GM18511 (cell line): ENCODE measurements around the gene STXBP5.
A peak's percentile ranks its signal among the peaks of the same experiment; 100 is the strongest.
"Not testable (repeated sequence)": the region's sequence is repeated elsewhere in the genome, so short reads cannot be mapped to it uniquely, and the experiment has no call there.

Experiments
- ATAC-seq: cut with Tn5 transposase; IDR thresholded peaks from one replicate; pipeline ENCODE4 v1.9.1; 2021; ENCODE audit warnings: mild to moderate bottlenecking, moderate library complexity; ENCODE audit not compliant: unreplicated experiment

Gene STXBP5

DNA sequence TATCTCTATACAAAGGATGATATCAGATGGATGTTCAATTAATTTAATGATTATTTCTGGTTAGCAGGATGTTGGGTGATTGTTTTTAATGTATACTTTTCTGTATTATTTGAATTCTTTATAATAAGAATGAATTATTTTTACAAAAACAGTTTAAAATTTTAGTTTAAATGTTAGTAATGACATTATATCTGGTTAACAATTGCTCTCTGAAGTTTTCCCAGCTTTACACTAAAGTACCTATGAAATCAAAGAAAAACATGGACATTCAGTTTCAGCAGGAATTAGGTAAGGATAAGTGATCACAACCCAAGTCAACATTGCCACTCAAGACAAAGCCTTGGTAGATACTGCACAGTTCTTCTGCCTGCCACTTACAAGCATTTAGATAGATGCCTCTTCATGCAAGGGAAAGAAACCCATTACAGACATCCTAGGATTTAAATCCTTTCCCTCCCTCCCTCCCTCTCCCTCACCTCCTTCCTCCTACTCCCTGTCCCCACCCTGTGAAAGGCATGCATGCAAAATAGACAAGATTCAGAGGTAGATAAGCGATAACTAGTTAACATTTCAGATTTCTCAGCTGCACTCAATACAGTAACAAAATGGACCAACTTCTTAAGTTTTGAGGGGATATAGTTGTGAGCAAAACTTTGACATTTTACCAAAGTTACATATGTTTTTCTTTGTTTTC lies 143.8 kb downstream of the STXBP5 start:
- ATAC-seq = no peak

DNA sequence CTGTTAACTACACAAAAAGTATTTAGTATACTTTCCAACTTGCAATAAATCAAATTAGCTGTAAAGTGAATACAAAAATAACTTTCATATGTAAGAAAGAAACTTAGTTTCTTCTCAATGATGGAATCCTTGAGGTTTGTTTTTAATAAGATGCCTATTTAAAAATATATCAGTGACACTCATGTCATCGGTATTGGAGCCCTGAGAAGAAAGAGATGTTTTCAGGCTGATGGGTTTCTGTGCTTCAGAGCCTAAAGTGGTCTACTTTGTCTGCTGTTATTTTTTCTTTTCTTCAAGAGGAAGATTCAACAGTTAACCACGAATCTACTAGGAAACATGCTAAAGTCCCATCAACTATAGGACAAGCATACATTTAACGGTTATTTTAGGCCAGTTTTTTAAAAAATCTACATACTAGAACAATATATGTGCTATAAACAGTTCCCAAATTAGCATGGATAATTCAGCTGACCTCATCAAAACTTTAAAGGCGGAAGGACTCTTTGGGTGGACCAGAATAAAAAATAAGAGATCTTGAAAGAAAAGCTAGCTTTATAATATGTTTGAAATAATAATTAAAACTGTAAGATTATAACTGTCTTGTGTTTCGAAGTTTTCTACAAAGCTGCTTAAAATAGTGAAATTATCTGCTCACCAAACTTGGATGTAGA lies 157.2 kb downstream of the STXBP5 start:
- ATAC-seq = no peak

DNA sequence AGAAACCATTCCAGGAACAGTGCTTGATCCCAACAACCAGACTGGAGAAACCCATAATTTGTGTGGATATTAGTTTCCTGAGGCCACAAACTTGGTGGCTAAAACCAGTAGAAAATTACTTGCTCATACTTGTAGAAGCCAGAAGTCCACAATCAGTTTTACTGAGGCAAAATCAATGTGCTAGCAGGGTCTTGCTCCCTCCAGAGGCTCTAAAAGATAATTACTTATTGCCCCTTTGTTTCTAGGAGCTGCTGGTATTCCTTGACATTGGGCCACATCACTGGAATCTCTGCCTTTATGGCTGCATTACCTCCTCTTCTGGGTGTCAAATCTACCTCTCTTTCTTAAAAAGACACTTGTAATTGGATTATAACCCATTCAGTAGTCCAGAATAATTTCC lies 162.1 kb downstream of the STXBP5 start:
- no peak for ATAC-seq

DNA sequence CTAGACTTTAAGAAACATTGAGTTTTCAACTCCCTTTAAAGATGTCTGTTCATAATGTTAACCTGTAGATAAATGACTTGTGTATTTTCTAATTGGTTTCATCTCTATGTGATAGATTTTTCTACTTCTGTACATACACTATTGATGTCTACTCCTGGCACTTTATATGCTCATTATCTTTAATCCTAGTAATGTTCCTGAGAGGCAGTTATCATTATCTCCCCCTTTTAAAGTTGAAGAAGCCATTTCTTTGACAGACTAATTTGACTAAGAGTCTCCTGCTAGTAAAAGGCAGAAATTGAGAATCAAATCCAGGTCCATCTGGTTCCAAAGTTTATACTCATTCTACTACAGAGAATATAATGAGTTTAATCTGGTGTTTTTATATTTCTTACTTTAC lies 167.1 kb downstream of the STXBP5 start:
- ATAC-seq = no peak

DNA sequence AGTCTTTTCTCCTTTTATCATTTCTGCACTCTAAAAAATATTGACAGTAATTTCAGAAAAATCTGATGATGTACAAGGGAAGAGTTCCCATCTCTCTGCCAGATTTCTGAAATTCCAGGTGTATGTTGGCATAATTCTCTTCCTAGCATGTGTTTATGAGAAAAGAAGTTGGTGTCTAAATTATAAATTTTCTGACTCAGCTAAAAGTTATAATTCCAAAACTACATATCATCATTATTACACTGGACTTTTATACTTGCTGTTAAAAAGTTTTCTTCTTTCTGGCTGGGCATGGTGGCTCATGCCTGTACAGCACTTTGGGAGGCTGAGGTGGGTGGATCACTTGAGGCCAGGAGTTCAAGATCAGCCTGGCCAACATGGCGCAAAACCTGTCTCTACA lies 168.6 kb downstream of the STXBP5 start:
- ATAC-seq = no peak

DNA sequence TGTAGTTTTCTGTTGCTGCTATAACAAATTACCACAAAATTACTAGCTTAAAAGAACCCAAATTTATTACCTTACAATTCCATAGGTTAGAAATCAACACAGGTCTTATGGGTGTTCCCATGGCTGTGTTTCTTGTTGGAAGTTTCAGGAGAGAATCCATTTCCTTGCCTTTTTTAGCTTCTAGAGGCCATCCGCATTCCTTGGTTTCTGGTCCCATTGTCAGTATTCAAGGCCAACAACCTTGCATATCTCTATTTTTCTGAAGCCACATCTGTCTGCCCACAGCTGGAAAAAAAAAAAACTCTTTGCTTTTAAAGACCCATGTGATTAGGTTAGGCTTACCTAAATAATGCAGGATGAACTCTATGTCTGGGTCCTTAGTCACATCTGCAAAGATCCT lies 174.6 kb downstream of the STXBP5 start:
- no peak for ATAC-seq

DNA sequence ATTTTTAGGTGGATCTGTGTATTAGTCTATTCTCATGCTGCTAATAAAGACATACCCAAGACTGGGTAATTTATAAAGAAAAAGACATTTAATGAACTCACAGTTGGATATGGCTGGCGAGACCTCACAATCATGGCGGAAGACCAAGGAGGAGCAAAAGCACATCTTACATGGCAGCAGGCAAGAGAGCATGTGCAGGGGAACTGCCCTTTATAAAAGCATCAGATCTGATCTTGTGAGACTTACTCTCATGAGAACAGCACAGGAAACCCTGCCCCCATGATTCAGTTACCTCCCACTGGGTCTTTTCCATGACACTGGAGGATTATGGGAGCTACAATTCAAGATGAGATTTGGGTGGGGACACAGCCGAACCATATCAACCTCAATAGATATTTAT lies 176.6 kb downstream of the STXBP5 start:
- ATAC-seq = not testable (repeated sequence)

DNA sequence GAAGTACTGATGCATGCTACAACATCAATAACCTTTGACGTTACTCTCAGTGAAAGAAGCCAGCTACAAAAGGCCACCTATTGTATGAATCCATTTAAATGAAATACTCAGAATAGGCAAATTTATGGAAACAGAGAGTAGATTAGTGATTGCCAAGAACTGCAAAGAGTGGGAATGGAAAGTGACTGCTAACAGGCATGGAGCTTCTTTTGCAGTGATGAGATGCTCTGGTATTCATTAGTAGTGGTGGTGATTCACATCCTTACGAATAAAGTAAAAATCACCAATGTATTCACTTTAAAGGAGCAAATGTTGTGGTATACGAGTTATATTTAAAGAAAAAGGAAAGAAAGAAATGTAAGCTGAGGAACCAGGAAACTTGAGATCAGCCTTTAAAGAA lies 177.5 kb downstream of the STXBP5 start:
- no peak for ATAC-seq

DNA sequence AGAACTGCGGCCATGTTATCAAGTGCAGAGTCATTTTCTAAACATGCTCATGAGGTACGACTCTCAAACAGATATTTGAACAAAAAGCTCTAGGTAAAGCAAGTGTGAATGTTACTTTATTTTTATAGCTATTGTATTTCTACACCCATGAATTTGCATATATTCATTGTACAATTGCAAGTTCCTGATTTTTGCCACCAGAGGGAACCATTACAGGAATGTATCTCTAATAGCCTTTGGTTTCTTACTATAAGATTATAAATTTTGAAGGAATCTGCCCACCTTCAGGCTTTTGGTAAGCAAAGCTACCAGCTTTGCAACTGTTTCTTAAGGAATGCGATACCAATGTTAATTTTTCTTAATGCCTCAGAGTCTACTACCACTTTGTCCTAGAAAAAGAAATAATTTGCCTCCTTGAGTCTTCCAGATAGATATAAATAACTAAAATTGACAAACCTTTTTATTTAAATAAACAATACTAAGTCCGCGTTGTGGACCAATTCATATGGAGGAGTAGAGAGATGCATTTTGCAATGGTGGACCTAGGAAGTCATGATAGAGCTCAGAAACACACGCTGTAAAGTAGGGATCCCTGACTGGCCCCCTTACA lies 178.8 kb downstream of the STXBP5 start:
- ATAC-seq = no peak

DNA sequence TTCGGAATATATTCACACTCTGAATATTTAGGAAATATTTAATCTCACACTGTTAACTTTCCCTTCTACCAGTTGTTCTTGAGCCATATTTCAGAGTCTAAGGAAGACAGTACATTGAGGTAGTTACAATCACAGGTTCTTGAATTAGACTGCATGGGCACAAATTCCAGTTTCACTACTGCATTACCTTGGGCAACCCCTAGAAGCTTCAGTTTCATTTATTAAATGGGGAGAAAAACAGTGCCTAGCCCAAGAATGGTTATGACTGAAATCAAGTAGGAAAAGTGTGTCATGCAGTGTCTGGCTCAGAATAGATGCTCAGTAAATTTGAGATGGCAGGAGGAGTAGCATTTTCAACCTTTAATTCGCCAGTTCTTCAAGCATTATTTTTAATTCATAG lies 179.8 kb downstream of the STXBP5 start:
- ATAC-seq = peak; percentile 56

DNA sequence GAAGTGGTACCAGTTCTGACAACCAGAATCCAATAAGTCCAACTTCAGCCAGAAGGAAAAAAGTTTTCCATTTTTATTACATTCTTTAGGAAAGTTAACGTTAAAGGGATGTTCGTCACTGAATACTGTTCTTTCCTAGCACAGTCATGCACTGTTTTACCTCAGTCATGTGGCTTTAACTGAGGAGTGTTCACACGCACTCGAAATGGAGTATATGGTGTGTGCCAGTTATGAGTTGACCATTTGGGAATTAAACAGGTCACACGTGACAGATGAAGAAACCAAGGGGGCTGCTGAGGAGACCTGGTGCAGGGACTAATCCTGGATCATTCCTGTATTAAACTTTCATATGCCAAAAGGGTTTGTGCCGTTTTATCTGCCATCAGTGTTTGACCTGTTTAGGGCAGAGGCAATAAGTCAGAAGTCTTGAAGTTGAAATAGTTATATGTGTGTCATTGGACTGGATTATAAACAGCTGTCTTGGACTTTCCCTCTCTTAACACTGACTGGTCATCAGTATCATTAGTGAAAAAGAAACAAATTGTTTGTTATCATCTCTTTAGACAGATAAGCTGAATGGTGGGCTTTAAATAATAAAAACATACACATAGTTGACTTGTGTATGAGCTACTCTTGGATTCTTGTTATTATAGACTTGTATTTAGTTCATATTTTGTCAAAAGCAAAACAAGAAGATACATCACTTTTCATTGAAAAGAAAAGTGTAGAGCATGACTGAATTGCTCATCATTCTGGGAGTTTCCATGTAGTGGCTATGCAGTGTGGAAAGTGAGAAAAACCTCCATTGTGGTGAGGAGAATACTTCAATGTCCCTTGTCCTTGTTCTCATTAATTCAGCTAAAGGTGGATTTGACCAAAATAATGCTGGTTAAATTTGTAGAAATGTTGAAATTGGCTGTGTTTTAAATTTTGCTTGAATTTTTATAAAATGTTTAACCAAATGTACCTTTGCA lies 180.8 kb downstream of the STXBP5 start:
- ATAC-seq = peak; percentile 74

DNA sequence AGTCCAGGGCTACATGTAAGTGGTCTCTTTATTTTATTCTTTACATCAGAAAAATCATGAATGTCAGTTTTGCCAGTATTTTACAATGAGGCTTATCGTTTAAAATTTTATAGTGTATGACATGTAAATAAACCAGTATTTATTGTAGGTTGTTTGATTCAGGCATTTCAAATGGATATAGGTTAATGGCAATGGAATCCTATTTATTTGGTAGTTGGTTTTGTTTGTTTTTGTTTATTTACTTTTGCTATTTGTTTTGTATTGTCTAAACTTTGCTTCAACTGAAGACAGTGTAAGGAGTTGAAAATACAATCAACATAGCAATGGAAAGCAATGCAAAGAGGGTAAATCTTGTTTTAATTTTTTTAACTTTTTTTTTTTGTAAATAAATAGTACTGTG lies 185.2 kb downstream of the STXBP5 start:
- no peak for ATAC-seq

DNA sequence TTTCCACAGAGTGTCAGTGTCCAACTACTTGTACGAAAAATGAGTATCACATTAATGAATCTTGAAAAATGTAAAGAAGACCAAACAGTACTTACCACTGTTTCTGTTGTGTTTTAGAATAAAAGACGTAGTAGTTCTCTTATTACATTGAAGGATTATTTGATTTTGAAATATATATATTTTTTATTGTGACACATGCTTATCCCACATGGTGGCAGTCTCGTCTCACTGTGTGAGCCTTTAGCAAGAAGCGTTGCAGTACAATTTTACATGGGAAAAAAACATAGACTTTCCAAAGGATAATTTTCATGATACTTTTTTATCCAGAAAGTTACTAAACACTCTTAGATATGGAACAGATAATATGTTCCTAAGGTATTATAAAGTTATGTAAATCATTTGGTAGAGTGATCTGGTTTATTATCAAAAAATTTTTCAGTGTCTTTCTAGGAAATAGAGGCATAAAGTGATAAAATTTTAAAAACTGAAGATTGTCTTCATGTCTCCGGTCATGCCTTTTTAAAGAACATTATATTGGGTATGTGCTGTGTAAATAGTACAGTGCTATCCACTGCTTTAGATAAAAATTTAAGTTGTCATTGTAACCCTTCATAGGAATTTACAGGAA lies 186.8 kb downstream of the STXBP5 start:
- no peak for ATAC-seq

DNA sequence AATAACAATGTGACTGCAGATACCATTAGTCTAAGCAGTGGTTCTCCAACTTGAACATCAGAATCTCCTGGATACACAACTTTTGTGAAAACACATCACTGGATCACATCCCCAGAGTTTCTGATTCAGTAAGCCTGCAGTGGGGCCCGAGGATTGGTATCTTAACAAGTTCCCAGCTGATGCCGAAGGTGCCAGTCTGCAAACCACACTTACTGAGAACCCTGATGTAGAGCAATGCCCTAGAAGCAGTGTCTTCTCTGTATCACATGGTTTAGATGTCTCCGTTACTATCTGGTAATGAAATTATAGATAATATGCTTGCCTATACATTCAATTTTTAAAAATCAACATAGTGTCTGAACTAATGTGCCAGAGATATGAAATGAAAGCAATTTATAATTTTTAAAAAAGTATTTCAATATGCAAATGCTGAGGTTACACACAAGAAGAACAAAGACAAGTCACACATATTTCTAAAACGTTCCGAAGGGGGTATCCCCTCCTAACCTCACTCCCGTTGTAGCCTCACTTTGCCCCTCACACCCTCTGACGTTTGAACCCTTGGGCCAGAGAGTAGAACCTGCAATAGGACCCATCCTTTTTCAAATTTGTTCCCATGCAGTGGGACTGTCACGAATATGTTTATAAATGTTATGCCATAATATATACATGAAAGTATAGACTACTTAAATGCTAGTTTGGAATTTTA lies 188.9 kb downstream of the STXBP5 start:
- ATAC-seq = no peak

DNA sequence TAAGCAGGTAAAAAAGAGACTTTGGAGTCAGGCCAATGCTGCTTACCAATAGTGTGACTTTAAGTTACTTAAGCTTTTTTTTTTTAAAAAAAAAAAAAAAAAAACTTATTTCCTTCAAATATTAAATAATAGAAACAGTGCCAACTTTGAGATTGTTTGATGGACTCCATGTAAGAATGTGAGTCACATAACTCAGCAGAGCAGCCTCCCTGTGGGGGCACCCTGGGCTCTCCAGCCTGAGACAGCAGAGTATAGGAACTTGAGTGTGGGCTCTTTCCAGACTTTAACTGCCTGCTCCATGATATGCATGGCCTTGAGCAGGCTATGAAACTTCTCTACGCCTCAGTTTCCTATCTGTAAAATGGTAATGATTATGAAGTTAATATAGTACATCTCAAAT lies 190.9 kb downstream of the STXBP5 start:
- ATAC-seq = no peak

DNA sequence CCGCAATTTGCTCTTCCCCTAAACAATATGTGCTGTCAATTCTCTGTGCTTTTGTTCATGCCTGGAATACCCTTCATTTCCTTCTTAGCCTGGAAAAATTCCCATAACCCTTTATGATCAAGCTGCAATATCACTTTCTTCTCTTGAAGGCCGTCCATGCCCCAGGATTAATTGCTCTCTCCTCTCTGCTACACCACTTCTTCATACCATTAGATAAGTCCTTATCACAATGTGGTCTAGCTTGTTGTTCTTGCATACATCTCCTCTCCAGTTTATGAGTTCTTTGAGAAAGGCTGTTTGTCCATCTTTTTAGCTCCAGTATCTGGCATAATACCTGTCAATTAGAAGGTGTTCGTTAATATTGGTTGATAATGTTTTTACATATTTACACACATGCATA lies 193.1 kb downstream of the STXBP5 start:
- no peak for ATAC-seq

DNA sequence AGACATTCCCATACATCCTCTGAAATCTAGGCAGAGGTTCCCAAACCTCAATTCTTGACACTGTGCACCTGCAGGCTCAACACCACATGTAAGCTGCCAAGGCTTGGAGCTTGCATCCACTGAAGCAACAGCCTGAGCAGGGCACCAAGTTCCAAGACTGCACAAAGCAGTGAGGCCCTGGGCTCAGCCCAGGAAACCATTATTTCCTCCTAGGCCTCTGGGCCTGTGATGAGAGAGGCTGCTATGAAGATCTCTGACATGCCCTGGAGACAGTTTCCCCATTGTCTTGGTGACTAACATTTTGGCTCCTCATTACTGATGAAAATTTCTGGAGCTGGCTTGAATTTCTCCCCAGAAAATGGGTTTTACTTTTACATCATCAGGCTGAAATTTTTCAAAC lies 196.8 kb downstream of the STXBP5 start:
- no peak for ATAC-seq

DNA sequence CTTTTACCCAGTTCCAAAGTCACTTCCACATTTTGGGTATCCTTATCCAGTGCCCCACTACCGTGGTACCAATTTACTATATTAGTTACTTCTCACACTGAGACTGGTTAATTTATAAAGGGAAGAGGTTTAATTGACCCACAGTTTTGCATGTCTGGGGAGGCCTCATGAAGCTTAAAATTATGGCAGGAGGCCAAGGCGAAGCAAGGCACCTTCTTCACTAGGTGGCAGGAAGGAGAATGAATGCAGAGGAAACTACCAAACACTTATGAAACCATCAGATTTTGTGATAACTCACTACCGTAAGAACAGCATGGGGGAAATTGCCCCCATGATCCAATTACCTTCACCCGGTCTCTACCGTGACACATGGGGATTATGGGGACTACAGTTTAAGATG lies 197.6 kb downstream of the STXBP5 start:
- ATAC-seq = no peak

DNA sequence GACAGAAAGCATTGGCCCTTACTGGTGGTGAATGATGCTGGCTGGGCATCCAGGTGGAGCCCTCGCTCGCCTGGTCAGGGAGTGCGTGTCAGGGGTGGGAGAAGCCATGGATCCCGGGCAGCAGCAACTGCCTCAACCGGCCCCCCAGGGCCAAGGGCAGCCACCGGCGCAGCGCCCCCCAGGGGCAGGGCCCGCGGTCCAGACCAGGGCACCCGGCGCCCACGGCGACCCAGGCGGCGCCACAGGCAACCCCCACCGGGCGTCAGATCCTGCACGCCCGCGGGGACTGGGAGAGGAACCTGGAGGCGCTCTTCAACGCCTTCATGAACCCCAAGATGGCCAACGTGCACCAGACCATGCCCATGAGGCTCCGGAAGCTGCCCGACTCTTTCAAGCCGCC lies 202.6 kb downstream of the STXBP5 start:
- ATAC-seq = no peak

DNA sequence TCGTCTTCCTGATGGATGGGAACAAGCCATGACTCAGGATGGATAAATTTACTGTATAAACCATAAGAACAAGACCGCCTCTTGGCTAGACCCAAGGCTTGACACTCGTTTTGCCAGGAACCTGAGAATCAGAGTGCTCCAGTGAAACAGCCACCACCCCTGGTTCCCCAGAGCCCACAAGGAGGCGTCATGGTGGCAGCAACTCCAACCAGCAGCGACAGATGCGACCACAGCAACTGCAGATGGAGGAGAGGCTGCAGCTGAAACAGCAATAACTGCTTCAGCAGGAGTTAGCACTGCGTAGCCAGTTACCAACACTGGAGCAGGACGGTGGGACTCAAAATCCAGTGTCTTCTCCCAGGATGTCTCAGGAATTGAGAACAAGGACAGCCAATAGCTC lies 203.4 kb downstream of the STXBP5 start:
- ATAC-seq = no peak
